Activated naive CD8-positive, alpha-beta T cell treated with anti-CD3 and anti-CD28 coated beads, Interleukin-2, amount 50 U/mL, for 24 hours (primary cell): ENCODE results near the gene NLRP3.
A peak's percentile ranks its signal among the peaks of the same experiment; 100 is the strongest.
"Not testable (repeated sequence)": the region's sequence is repeated elsewhere in the genome, so short reads cannot be mapped to it uniquely, and the experiment has no call there.

Source experiments
- ATAC-seq: fragments of 150-1000 bp; cut with Tn5 transposase; one replicate; pipeline ENCODE4 v1.10.0; 2021
- DNase-seq: peaks from one replicate; pipeline ENCODE4 v3.0.0; 2021
- H3K27ac Mint-ChIP-seq: one replicate; pipeline ENCODE4 v1.8.0; 2021; ENCODE audit warnings: mild to moderate bottlenecking, mixed read lengths
- H3K27me3 Mint-ChIP-seq: one replicate; pipeline ENCODE4 v1.8.0; 2021; ENCODE audit warnings: mixed read lengths
- H3K36me3 Mint-ChIP-seq: one replicate; pipeline ENCODE4 v1.8.0; 2021; ENCODE audit warnings: low read depth, mixed read lengths
- H3K4me1 Mint-ChIP-seq: one replicate; pipeline ENCODE4 v1.8.0; 2021; ENCODE audit warnings: mixed read lengths
- H3K4me3 Mint-ChIP-seq: one replicate; pipeline ENCODE4 v1.8.0; 2021; ENCODE audit warnings: mild to moderate bottlenecking, moderate library complexity, mixed read lengths
- H3K9me3 Mint-ChIP-seq: one replicate; pipeline ENCODE4 v1.8.0; 2021; ENCODE audit warnings: mixed read lengths

Gene NLRP3

DNA sequence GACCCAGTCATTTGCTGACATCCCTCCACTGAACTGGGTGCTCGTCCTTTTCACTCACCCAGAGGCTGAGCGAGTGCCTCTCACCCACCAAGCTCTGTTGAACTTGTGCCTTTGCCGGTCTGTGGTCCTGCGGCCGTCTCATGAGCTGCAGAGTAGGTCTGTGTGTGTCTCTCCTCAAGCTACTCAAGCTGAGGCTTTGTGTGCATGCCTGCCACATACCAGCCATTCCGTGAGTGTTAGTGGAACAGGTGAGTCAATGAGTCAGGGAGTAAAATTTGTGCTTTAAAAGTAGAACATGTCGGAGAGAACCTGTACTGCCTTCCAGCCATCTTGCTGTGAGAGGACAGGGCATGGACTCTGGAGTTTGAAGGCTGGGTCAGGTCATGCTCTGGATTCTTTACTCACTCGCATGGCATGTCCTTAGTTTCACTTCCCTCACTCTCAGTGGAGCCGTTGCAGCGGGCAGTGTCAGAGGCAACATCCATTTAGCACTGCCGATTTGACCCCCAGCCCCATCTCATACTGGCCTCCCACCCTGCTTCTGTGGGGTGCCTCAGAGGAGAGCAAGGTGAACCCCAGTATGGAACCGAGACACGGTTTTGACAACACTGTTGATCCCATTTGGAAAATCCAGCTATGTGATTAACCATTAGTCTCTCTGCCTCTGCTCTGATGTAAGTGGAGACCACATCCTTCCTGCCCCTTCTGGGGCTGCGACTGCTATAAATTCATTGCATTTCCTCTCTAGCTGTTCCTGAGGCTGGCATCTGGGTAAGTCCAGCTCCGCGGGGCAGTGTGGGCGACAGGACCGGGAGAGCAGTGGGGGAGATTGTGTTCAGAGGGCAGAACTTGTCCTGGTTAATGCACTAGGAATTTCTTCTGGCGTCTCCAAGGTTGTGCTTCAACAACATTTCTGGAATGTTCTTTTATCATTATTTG, at the start of gene NLRP3:
TSS of gene NLRP3 (plus strand) at position 751 of the 939 bp plus-strand sequence. CDS start 2,628 bp downstream, outside the sequence.
- peak; percentile 46 for DNase-seq
- Mint-ChIP-seq H3K27me3 (no peaks in the 10 kb centered on the region), H3K27ac (peak within 1 kb of the TSS; percentile 81), H3K36me3 (peaks cover 15% of the 10 kb centered on the region), H3K9me3 (no peaks in the 10 kb centered on the region), H3K4me1 (peaks cover 57% of the 10 kb centered on the region), H3K4me3 (peak within 1 kb of the TSS; percentile 87)
- peak; percentile 88 for ATAC-seq

- not testable (repeated sequence) for DNase-seq, H3K36me3 Mint-ChIP-seq, H3K4me3 Mint-ChIP-seq, H3K9me3 Mint-ChIP-seq, H3K4me1 Mint-ChIP-seq, ATAC-seq, H3K27ac Mint-ChIP-seq
- peaks cover 31% of the 10 kb centered on the region for H3K27me3 Mint-ChIP-seq
These were observed 49.6 kb upstream of the NLRP3 start for GRCh38 chr1:247366345-247366744.

DNA sequence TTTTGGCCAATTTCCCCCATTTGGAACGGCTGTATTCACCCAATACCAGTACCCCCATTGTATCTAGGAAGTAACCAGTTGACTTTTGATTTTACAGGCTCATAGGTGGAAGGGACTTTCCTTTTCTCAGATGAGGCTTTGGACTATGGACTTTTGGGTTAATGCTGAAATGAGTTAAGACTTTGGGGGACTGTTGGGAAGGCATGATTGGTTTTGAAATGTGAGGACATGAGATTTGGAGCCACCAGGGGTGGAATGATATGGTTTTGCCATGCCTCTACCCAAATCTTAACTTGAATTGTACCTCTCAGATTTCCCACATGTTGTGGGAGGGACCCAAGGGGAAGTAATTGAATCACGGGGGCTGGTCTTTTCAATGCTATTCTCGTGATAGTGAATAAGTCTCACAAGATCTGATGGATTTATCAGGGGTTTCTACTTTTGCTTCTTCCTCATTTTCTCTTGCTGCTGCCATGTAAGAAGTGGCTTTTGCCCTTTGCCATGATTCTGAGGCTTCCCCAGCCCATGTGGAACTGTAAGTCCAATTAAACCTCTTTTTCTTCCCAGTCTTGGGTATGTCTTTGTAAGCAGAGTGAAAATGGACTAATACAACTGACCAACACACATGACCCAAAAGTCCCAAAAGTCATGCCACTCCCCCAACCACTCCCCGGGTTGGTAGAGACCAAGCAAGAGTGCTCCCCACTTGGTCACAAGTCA, 48.9 kb upstream of the NLRP3 start:
- Mint-ChIP-seq H3K27me3 (peaks cover 30% of the 10 kb centered on the region), H3K4me1 (no peaks in the 10 kb centered on the region), H3K36me3 (no peaks in the 10 kb centered on the region), H3K9me3 (peaks cover 5% of the 10 kb centered on the region), H3K27ac (no peak overlapping the region), H3K4me3 (no peak overlapping the region)
- ATAC-seq: no peak
- DNase-seq: no peak

- no peak overlapping the region for H3K27ac Mint-ChIP-seq
- no peak for ATAC-seq
These were observed 48.1 kb upstream of the NLRP3 start for GRCh38 chr1:247367786-247368422.

GRCh38 chr1:247368490-247369145, 47.4 kb upstream of the NLRP3 start:
- peaks cover 5% of the 10 kb centered on the region for H3K9me3 Mint-ChIP-seq
- H3K4me1 Mint-ChIP-seq: peaks cover 3% of the 10 kb centered on the region
- no peak overlapping the region for H3K4me3 Mint-ChIP-seq
- DNase-seq (no peak), ATAC-seq (no peak)
- no peak overlapping the region for H3K27ac Mint-ChIP-seq
- H3K36me3 Mint-ChIP-seq: no peaks in the 10 kb centered on the region
- peaks cover 27% of the 10 kb centered on the region for H3K27me3 Mint-ChIP-seq

More at GRCh38 chr1:247367786-247368422, 48.1 kb upstream of the NLRP3 start:
- peaks cover 5% of the 10 kb centered on the region for H3K9me3 Mint-ChIP-seq
- H3K27me3 Mint-ChIP-seq: peaks cover 29% of the 10 kb centered on the region
- peaks cover 3% of the 10 kb centered on the region for H3K4me1 Mint-ChIP-seq
- no peak for DNase-seq
- H3K36me3 Mint-ChIP-seq: no peaks in the 10 kb centered on the region
- no peak overlapping the region for H3K4me3 Mint-ChIP-seq

GRCh38 chr1:247370786-247371732, 44.9 kb upstream of the NLRP3 start:
- no peaks in the 10 kb centered on the region for H3K9me3 Mint-ChIP-seq
- peaks cover 5% of the 10 kb centered on the region for H3K4me1 Mint-ChIP-seq
- no peaks in the 10 kb centered on the region for H3K36me3 Mint-ChIP-seq
- no peak for DNase-seq
- no peak overlapping the region for H3K4me3 Mint-ChIP-seq
- H3K27ac Mint-ChIP-seq: no peak overlapping the region
- peaks cover 20% of the 10 kb centered on the region for H3K27me3 Mint-ChIP-seq
- no peak for ATAC-seq

DNA sequence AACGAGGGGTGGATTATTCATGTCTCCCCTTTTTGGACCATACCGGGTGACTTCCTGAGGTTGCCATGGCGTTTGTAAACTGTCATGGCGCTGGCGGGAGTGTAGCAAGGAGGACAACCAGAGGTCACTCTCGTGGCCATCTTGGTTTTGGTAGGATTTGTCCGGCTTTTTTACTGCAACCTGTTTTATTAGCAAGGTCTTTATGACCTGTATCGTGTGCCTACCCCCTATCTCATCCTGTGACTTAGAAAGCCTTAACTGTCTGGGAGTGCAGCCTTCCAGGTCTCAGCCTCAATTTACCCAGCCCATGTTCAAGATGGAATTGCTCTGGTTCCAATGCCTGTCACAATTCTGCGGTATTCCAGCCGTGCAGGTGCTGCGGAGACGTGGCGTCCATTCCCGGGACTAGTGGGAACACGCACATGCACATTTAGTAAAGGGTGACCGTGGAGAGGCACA, 44.1 kb upstream of the NLRP3 start:
- no peak overlapping the region for H3K27ac Mint-ChIP-seq
- DNase-seq (no peak), ATAC-seq (no peak)
- H3K9me3 Mint-ChIP-seq: no peaks in the 10 kb centered on the region
- peaks cover 5% of the 10 kb centered on the region for H3K4me1 Mint-ChIP-seq
- no peak overlapping the region for H3K4me3 Mint-ChIP-seq
- peaks cover 18% of the 10 kb centered on the region for H3K27me3 Mint-ChIP-seq
- no peaks in the 10 kb centered on the region for H3K36me3 Mint-ChIP-seq

- peak; percentile 60 for DNase-seq
- peak; percentile 69 for ATAC-seq
- Mint-ChIP-seq H3K27ac (no peak overlapping the region), H3K4me3 (no peak overlapping the region), H3K9me3 (no peaks in the 10 kb centered on the region), H3K4me1 (peaks cover 5% of the 10 kb centered on the region), H3K36me3 (no peaks in the 10 kb centered on the region), H3K27me3 (peaks cover 9% of the 10 kb centered on the region)
These were observed 42.2 kb upstream of the NLRP3 start for GRCh38 chr1:247373721-247374141.

- not testable (repeated sequence) for H3K27ac Mint-ChIP-seq
These were observed 41.2 kb upstream of the NLRP3 start for GRCh38 chr1:247374651-247375334.

DNA sequence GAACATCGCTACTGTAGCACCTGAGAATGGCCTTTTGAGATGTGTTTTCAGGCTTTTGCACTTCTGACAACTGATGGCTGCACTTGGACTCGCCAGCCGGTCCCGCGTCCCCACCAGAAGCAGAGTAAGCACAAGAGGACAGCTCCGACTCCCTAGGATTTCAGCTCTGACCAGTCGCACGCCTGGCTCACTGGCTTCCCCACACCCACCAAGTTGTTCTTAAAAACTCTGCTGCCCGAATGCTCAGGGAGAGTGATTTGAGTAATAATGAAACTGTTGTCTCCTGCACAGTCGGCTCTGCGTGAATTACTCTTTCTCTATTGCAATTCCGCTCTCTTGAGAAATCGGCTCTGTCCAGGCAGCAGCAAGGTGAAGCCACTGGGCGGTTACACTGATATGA, 40.2 kb upstream of the NLRP3 start:
- no peaks in the 10 kb centered on the region for H3K9me3 Mint-ChIP-seq
- H3K4me3 Mint-ChIP-seq: no peak overlapping the region
- DNase-seq (no peak), ATAC-seq (no peak)
- H3K36me3 Mint-ChIP-seq: no peaks in the 10 kb centered on the region
- no peak overlapping the region for H3K27ac Mint-ChIP-seq
- H3K27me3 Mint-ChIP-seq: peaks cover 9% of the 10 kb centered on the region
- H3K4me1 Mint-ChIP-seq: peaks cover 5% of the 10 kb centered on the region

More at GRCh38 chr1:247374651-247375334, 41.2 kb upstream of the NLRP3 start:
- not testable (repeated sequence) for ATAC-seq, H3K9me3 Mint-ChIP-seq, H3K4me1 Mint-ChIP-seq, H3K4me3 Mint-ChIP-seq, H3K27me3 Mint-ChIP-seq, H3K36me3 Mint-ChIP-seq, DNase-seq

DNA sequence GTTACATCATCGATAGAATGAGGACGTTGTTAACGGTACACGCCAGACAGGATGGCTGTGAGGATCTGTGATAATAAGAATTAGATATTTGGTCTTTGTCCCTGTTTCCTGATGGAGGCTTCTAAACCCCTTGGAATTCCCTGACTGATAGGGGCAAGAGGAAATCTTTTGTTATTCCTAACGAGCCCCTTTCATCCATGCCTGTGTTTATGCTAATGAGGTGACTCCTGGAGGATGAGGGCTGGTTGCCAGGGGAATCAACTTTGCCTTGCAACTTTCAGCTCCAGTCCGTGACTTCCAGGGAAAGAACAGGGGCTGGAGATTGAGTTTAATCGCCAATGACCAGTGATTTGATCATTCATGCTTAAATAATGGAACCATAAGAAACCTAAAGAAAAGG, 39.3 kb upstream of the NLRP3 start:
- peaks cover 5% of the 10 kb centered on the region for H3K4me1 Mint-ChIP-seq
- ATAC-seq: no peak
- H3K9me3 Mint-ChIP-seq: no peaks in the 10 kb centered on the region
- H3K27me3 Mint-ChIP-seq: peaks cover 5% of the 10 kb centered on the region
- H3K4me3 Mint-ChIP-seq: no peak overlapping the region
- no peaks in the 10 kb centered on the region for H3K36me3 Mint-ChIP-seq
- DNase-seq: no peak
- no peak overlapping the region for H3K27ac Mint-ChIP-seq

DNA sequence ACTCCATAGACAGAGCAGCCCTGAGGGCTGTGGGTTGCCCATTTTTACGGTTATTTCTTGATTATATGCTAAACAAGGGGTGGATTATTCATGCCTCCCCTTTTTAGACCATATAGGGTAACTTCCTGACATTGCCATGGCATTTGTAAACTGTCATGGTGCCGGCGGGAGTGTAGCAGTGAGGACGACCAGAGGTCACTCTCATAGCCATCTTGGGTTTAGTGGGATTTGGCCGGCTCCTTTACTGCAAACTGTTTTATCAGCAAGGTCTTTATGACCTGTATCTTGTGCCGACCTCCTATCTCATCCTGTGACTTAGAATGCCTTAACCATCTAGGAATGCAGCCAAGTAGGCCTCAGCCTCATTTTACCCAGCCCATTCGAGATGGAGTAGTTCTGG, 38.3 kb upstream of the NLRP3 start:
- not testable (repeated sequence) for H3K9me3 Mint-ChIP-seq, DNase-seq, H3K4me1 Mint-ChIP-seq, H3K27ac Mint-ChIP-seq, ATAC-seq, H3K36me3 Mint-ChIP-seq, H3K4me3 Mint-ChIP-seq, H3K27me3 Mint-ChIP-seq
